Neural cell (in vitro differentiated cells): ENCODE results near the gene ZNF778. TPM values are rescaled to one million over a fixed set of nuclear protein-coding genes. Genes with fewer than 3 reads are reported as not detected.

Source experiments
- H2AFZ ChIP-seq: fragments of 200-600, 300-800 bp; sonication (generic), shearing (Covaris generic); 2 replicates; pipeline ENCODE4 v1.6.0; 2014; ENCODE audit warnings: low read depth, mild to moderate bottlenecking, antibody characterized with exemption, low read length, moderate library complexity
- H3F3A ChIP-seq: fragments of 200-600 bp; shearing (Covaris generic); 2 replicates; pipeline ENCODE4 v1.6.1; 2016; ENCODE audit warnings: mild to moderate bottlenecking, moderate library complexity, mixed read lengths, antibody characterized with exemption, low read length; ENCODE audit not compliant: insufficient read depth, poor library complexity, severe bottlenecking
- H3K27ac ChIP-seq: fragments of 200-600, 300-800 bp; sonication (generic), shearing (Covaris generic); 2 replicates; pipeline ENCODE4 v1.5.1; 2014; ENCODE audit warnings: mild to moderate bottlenecking, low read length, moderate library complexity
- H3K27me3 ChIP-seq: fragments of 300-800, 200-600 bp; sonication (generic), shearing (Covaris generic); 2 replicates; pipeline ENCODE4 v1.6.0; 2014; ENCODE audit warnings: mild to moderate bottlenecking, low read depth, low read length, moderate library complexity; ENCODE audit not compliant: insufficient read depth
- H3K36me3 ChIP-seq: fragments of 300-800, 200-600 bp; sonication (generic), shearing (Covaris generic); 2 replicates; pipeline ENCODE4 v1.5.1; 2014; ENCODE audit warnings: mild to moderate bottlenecking, antibody characterized with exemption, low read length, moderate library complexity; ENCODE audit not compliant: insufficient read depth
- H3K4me2 ChIP-seq: fragments of 300-800, 200-600 bp; sonication (generic), shearing (Covaris generic); 2 replicates; pipeline ENCODE4 v1.6.0; 2014; ENCODE audit warnings: mild to moderate bottlenecking, low read length
- H3K4me3 ChIP-seq: fragments of 300-800, 200-600 bp; sonication (generic), shearing (Covaris generic); 2 replicates; pipeline ENCODE4 v1.5.1; 2014; ENCODE audit warnings: mild to moderate bottlenecking, low read length, moderate library complexity
- H3K79me2 ChIP-seq: fragments of 200-600 bp; shearing (Covaris generic); replicated peaks from 2 replicates; pipeline ENCODE4 v1.6.0; 2014; ENCODE audit warnings: mild to moderate bottlenecking, low read length, moderate library complexity; ENCODE audit not compliant: insufficient read depth
- H3K9ac ChIP-seq: fragments of 300-800, 200-600 bp; sonication (generic), shearing (Covaris generic); 2 replicates; pipeline ENCODE4 v1.6.1; 2016; ENCODE audit warnings: mild to moderate bottlenecking, low read length, mixed read lengths
- H3K9me2 ChIP-seq: fragments of 200-600 bp; shearing (Covaris generic); 2 replicates; pipeline ENCODE4 v1.6.1; 2016; ENCODE audit warnings: mild to moderate bottlenecking, low read length, mixed read lengths; ENCODE audit not compliant: insufficient read depth
- H3K9me3 ChIP-seq: fragments of 200-600, 300-800 bp; sonication (generic), shearing (Covaris generic); 2 replicates; pipeline ENCODE4 v1.6.1; 2016; ENCODE audit warnings: mild to moderate bottlenecking, mixed run types, low read length, moderate library complexity, mixed read lengths
- H4K20me1 ChIP-seq: fragments of 200-600 bp; shearing (Covaris generic); 2 replicates; pipeline ENCODE4 v1.6.1; 2016; ENCODE audit warnings: mild to moderate bottlenecking, mixed run types; ENCODE audit not compliant: insufficient read depth
- CTCF ChIP-seq: fragments of 450-650 bp; IDR thresholded peaks from 2 replicates; pipeline ENCODE4 v1.5.1; 2014; ENCODE audit warnings: antibody characterized with exemption, mild to moderate bottlenecking, moderate library complexity; ENCODE audit not compliant: poor library complexity, severe bottlenecking
- EP300 ChIP-seq: fragments of 450-650 bp; conservative IDR thresholded peaks from 2 replicates; pipeline ENCODE4 v1.6.1; 2014; ENCODE audit warnings: antibody characterized with exemption, mild to moderate bottlenecking, moderate library complexity; ENCODE audit not compliant: poor library complexity, severe bottlenecking
- EZH2 ChIP-seq: fragments of 200-600, 300-800 bp; shearing (Covaris generic), sonication (generic); IDR thresholded peaks from 2 replicates; pipeline ENCODE4 v1.6.1; 2014; ENCODE audit warnings: antibody characterized with exemption, low read length, borderline replicate concordance, mild to moderate bottlenecking; ENCODE audit not compliant: insufficient read depth, poor library complexity, severe bottlenecking
- MXI1 ChIP-seq: fragments of 450-650 bp; conservative IDR thresholded peaks from 2 replicates; pipeline ENCODE4 v1.6.1; 2014; ENCODE audit warnings: antibody characterized with exemption, mild to moderate bottlenecking; ENCODE audit not compliant: poor library complexity, severe bottlenecking
- POLR2AphosphoS5 ChIP-seq: IDR thresholded peaks from 2 replicates; pipeline ENCODE4 v1.6.1; 2012
- RAD21 ChIP-seq: fragments of 450-650 bp; conservative IDR thresholded peaks from 2 replicates; pipeline ENCODE4 v1.6.1; 2014; ENCODE audit warnings: antibody characterized with exemption, mild to moderate bottlenecking, moderate library complexity
- REST ChIP-seq: IDR thresholded peaks from 2 replicates; pipeline ENCODE4 v1.6.1; 2012; ENCODE audit warnings: borderline replicate concordance
- SMC3 ChIP-seq: fragments of 450-650 bp; conservative IDR thresholded peaks from 2 replicates; pipeline ENCODE4 v1.6.1; 2014; ENCODE audit warnings: antibody characterized with exemption, mild to moderate bottlenecking, moderate library complexity; ENCODE audit not compliant: poor library complexity
- TAF1 ChIP-seq: IDR thresholded peaks from 2 replicates; pipeline ENCODE4 v1.6.1; 2012; ENCODE audit warnings: low read depth
- polyA plus RNA-seq: library from polyadenylated mRNA; depleted of rRNA; stranded (reverse); fragments of >200 nt; gene quantifications from 2 replicates; pipeline ENCODE4 v1.2.3, GENCODE V29; 2014

The ZNF778 gene
- polyA plus RNA-seq, 1 donor from 2014 or later, result 14.7 TPM

GRCh38 chr16:89285381-89285780 lies 67.9 kb downstream of the ZNF778 start:
- Histone ChIP-seq H3K9me2 (no peaks in the 10 kb centered on the region), H3K36me3 (peaks cover 4% of the 10 kb centered on the region), H3K9ac (no peak overlapping the region), H3K27me3 (no peaks in the 10 kb centered on the region), H3F3A (no peaks in the 10 kb centered on the region), H4K20me1 (no peaks in the 10 kb centered on the region), H2AFZ (no peak overlapping the region), H3K9me3 (no peaks in the 10 kb centered on the region), H3K4me2 (no peak overlapping the region), H3K4me3 (no peak overlapping the region), H3K27ac (no peak overlapping the region), H3K79me2 (no peaks in the 10 kb centered on the region)
- TF ChIP-seq MXI1 (no peak), CTCF (no peak), REST (no peak), RAD21 (no peak), SMC3 (no peak), TAF1 (no peak), EP300 (no peak), POLR2AphosphoS5 (no peak), EZH2 (no peak)

GRCh38 chr16:89286096-89286495 lies 68.6 kb downstream of the ZNF778 start:
- Histone ChIP-seq H4K20me1 (no peaks in the 10 kb centered on the region), H3K4me3 (no peak overlapping the region), H3K9me3 (no peaks in the 10 kb centered on the region), H3K36me3 (peaks cover 4% of the 10 kb centered on the region), H2AFZ (no peak overlapping the region), H3K9ac (no peak overlapping the region), H3K27me3 (no peaks in the 10 kb centered on the region), H3K27ac (no peak overlapping the region), H3K9me2 (no peaks in the 10 kb centered on the region), H3K79me2 (no peaks in the 10 kb centered on the region), H3K4me2 (no peak overlapping the region), H3F3A (no peaks in the 10 kb centered on the region)
- TF ChIP-seq MXI1, result no peak
- TF ChIP-seq EZH2, result no peak

Other genes with a start within 250 kb of the ZNF778 start
- 0.74 and 2.1 TPM in 2 replicates for gene CBFA2T3, start 240.5 kb upstream of the ZNF778 start, polyA plus RNA-seq
- gene ACSF3, start 123.9 kb upstream of the ZNF778 start, polyA plus RNA-seq, result 20.8 and 37.0 TPM in 2 replicates
- not detected in 2 replicates for gene CDH15, start 46.0 kb upstream of the ZNF778 start, polyA plus RNA-seq
- gene SLC22A31, start 17.2 kb upstream of the ZNF778 start, polyA plus RNA-seq, result not detected in 2 replicates